Neural cell (in vitro differentiated cells): Measurements from ENCODE around the gene KCNJ5.

Experiments used
- EP300 ChIP-seq: fragments of 450-650 bp; conservative IDR thresholded peaks from 2 replicates; pipeline ENCODE4 v1.6.1; 2014; ENCODE audit warnings: antibody characterized with exemption, mild to moderate bottlenecking, moderate library complexity; ENCODE audit not compliant: poor library complexity, severe bottlenecking
- EZH2 ChIP-seq: fragments of 200-600, 300-800 bp; shearing (Covaris generic), sonication (generic); IDR thresholded peaks from 2 replicates; pipeline ENCODE4 v1.6.1; 2014; ENCODE audit warnings: antibody characterized with exemption, low read length, borderline replicate concordance, mild to moderate bottlenecking; ENCODE audit not compliant: insufficient read depth, poor library complexity, severe bottlenecking
- POLR2AphosphoS5 ChIP-seq: IDR thresholded peaks from 2 replicates; pipeline ENCODE4 v1.6.1; 2012
- RAD21 ChIP-seq: fragments of 450-650 bp; conservative IDR thresholded peaks from 2 replicates; pipeline ENCODE4 v1.6.1; 2014; ENCODE audit warnings: antibody characterized with exemption, mild to moderate bottlenecking, moderate library complexity
- TAF1 ChIP-seq: IDR thresholded peaks from 2 replicates; pipeline ENCODE4 v1.6.1; 2012; ENCODE audit warnings: low read depth
- TF ChIP-seq, protein P1 (sequence below): fragments of 450-650 bp; IDR thresholded peaks from 2 replicates; pipeline ENCODE4 v1.5.1; 2014; ENCODE audit warnings: antibody characterized with exemption, mild to moderate bottlenecking, moderate library complexity; ENCODE audit not compliant: poor library complexity, severe bottlenecking
- TF ChIP-seq, protein P2 (sequence below): IDR thresholded peaks from 2 replicates; pipeline ENCODE4 v1.6.1; 2012; ENCODE audit warnings: borderline replicate concordance

DNA sequence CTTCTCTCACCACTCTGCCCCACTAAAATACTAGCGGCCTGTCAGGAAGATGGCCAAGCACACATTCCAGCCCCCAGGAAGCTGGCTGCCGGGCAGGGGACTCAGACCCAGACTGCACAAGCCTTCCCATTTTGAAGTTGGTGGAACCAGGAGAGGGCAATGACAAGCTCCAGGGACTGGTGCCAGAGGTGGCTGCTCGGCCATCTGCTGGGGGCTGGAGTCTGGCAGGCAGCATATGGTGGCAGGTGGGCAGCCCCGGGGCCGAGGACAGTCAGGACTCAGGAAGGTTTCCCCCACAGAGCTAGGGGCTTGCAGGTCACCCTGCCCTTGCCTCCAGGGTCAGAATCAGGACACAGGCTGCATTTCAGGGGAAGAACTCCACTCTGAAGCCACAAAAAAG lies 22.6 kb downstream of the KCNJ5 start:
- TF ChIP-seq, protein P1, sequence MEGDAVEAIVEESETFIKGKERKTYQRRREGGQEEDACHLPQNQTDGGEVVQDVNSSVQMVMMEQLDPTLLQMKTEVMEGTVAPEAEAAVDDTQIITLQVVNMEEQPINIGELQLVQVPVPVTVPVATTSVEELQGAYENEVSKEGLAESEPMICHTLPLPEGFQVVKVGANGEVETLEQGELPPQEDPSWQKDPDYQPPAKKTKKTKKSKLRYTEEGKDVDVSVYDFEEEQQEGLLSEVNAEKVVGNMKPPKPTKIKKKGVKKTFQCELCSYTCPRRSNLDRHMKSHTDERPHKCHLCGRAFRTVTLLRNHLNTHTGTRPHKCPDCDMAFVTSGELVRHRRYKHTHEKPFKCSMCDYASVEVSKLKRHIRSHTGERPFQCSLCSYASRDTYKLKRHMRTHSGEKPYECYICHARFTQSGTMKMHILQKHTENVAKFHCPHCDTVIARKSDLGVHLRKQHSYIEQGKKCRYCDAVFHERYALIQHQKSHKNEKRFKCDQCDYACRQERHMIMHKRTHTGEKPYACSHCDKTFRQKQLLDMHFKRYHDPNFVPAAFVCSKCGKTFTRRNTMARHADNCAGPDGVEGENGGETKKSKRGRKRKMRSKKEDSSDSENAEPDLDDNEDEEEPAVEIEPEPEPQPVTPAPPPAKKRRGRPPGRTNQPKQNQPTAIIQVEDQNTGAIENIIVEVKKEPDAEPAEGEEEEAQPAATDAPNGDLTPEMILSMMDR: no peak
- TF ChIP-seq POLR2AphosphoS5 (no peak), TAF1 (no peak), EZH2 (no peak), RAD21 (no peak), EP300 (no peak)
- TF ChIP-seq, protein P2, sequence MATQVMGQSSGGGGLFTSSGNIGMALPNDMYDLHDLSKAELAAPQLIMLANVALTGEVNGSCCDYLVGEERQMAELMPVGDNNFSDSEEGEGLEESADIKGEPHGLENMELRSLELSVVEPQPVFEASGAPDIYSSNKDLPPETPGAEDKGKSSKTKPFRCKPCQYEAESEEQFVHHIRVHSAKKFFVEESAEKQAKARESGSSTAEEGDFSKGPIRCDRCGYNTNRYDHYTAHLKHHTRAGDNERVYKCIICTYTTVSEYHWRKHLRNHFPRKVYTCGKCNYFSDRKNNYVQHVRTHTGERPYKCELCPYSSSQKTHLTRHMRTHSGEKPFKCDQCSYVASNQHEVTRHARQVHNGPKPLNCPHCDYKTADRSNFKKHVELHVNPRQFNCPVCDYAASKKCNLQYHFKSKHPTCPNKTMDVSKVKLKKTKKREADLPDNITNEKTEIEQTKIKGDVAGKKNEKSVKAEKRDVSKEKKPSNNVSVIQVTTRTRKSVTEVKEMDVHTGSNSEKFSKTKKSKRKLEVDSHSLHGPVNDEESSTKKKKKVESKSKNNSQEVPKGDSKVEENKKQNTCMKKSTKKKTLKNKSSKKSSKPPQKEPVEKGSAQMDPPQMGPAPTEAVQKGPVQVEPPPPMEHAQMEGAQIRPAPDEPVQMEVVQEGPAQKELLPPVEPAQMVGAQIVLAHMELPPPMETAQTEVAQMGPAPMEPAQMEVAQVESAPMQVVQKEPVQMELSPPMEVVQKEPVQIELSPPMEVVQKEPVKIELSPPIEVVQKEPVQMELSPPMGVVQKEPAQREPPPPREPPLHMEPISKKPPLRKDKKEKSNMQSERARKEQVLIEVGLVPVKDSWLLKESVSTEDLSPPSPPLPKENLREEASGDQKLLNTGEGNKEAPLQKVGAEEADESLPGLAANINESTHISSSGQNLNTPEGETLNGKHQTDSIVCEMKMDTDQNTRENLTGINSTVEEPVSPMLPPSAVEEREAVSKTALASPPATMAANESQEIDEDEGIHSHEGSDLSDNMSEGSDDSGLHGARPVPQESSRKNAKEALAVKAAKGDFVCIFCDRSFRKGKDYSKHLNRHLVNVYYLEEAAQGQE: no peak
